B cell (primary cell): ENCODE data around the gene ZNF346. TPM values are rescaled to one million over a fixed set of nuclear protein-coding genes. Genes with fewer than 3 reads are reported as not detected.
A peak's percentile ranks its signal among the peaks of the same experiment; 100 is the strongest.
"Not testable (repeated sequence)": the region's sequence is repeated elsewhere in the genome, so short reads cannot be mapped to it uniquely, and the experiment has no call there.

ENCODE experiments used
- ATAC-seq: fragments of 200-7000 bp; cut with Tn5 transposase; one replicate; pipeline ENCODE4 v1.10.0; 2021; ENCODE audit warnings: low read depth, mild to moderate bottlenecking, moderate number of reproducible peaks, moderate library complexity
- CTCF ChIA-PET: fragments of 350-600 bp; sonication (Branson Sonifier 250); formaldehyde crosslinking; loops from one replicate; lab custom pipeline; 2021; ENCODE audit warnings: antibody characterized with exemption, inconsistent platforms; lab: Charles Lee
- POLR2A ChIA-PET: fragments of 350-600 bp; sonication (Branson Sonifier 250); formaldehyde crosslinking; loops from one replicate; lab custom pipeline; 2021; ENCODE audit warnings: antibody characterized with exemption; lab: Charles Lee
- DNase-seq: peaks from one replicate; pipeline ENCODE4 v3.0.0; 2013
- H2AFZ ChIP-seq: 2 replicates; pipeline ENCODE4 v1.6.1; 2012; ENCODE audit warnings: mild to moderate bottlenecking, low read depth, low read length; ENCODE audit not compliant: insufficient read depth, poor library complexity, severe bottlenecking
- H3K27ac ChIP-seq, 2 donors: 1 replicate in 1 of 2; 2 replicates in 1 of 2; pipeline ENCODE4 v1.5.1; 2012 to 2013; ENCODE audit warnings: low read length in 2 of 2, mild to moderate bottlenecking in 2 of 2, moderate library complexity in 1 of 2
- H3K27me3 ChIP-seq, 4 experiments: fragments of 200-600 bp in 1 of 4; sonication (generic) in 1 of 4; replicated peaks in 1 of 4; 1 replicate in 2 of 4; 2 replicates in 2 of 4; pipeline versions ENCODE4 v1.6.1 to v1.7.0; 2013 to 2016; ENCODE audit warnings: low read length in 3 of 4, mild to moderate bottlenecking in 2 of 4, mixed read lengths in 1 of 4, moderate library complexity in 1 of 4; ENCODE audit not compliant: insufficient read depth in 4 of 4, control insufficient read depth in 3 of 4; ENCODE audit errors: control extremely low read depth in 1 of 4
- H3K36me3 ChIP-seq, 2 experiments: replicated peaks in 1 of 2; 1 replicate in 1 of 2; 2 replicates in 1 of 2; pipeline versions ENCODE4 v1.6.1 to v1.7.1; 2013; ENCODE audit warnings: low read length in 1 of 2; ENCODE audit not compliant: insufficient read depth in 2 of 2, control insufficient read depth in 1 of 2; ENCODE audit errors: control extremely low read depth in 1 of 2, extremely low read depth in 1 of 2
- H3K4me1 ChIP-seq, 2 donors: fragments of 200-600 bp in 1 of 2; sonication (generic) in 1 of 2; 1 replicate in 1 of 2; 2 replicates in 1 of 2; pipeline versions ENCODE4 v1.5.1 to v1.6.1; 2013 to 2017; ENCODE audit warnings: low read length in 2 of 2; ENCODE audit not compliant: control insufficient read depth in 2 of 2, insufficient read depth in 2 of 2
- H3K4me2 ChIP-seq: replicated peaks from 2 replicates; pipeline ENCODE3; 2012; ENCODE audit warnings: mild to moderate bottlenecking, low read depth, low read length; ENCODE audit not compliant: poor library complexity, severe bottlenecking
- H3K4me3 ChIP-seq, 5 experiments: fragments of 200-600 bp in 1 of 5; sonication (generic) in 1 of 5; 1 replicate in 3 of 5; 2 replicates in 2 of 5; pipeline versions ENCODE4 v1.5.1 to v1.7.0; 2011 to 2016; ENCODE audit warnings: low read length in 4 of 5, mild to moderate bottlenecking in 4 of 5, low read depth in 2 of 5, control low read depth in 1 of 5, moderate library complexity in 1 of 5; ENCODE audit not compliant: insufficient read depth in 1 of 5; ENCODE audit errors: control extremely low read depth in 1 of 5, extremely low read depth in 1 of 5
- H3K79me2 ChIP-seq: fragments of 200-600 bp; sonication (generic); one replicate; pipeline ENCODE4 v1.6.0; 2016; ENCODE audit warnings: low read length; ENCODE audit not compliant: control insufficient read depth, insufficient read depth
- H3K9ac ChIP-seq: fragments of 200-600 bp; sonication (generic); 2 replicates; pipeline ENCODE4 v1.6.1; 2017; ENCODE audit warnings: mild to moderate bottlenecking, low read length, moderate library complexity
- H3K9me3 ChIP-seq, 3 donors: one replicate each; pipeline versions ENCODE4 v1.6.1 to v1.7.1; 2013; ENCODE audit warnings: low read length in 2 of 3; ENCODE audit not compliant: control insufficient read depth in 2 of 3, insufficient read depth in 1 of 3; ENCODE audit errors: control extremely low read depth in 1 of 3
- H4K20me1 ChIP-seq: 2 replicates; pipeline ENCODE4 v1.6.0; 2012; ENCODE audit warnings: mild to moderate bottlenecking, low read length; ENCODE audit not compliant: insufficient read depth, control insufficient read depth, poor library complexity, severe bottlenecking
- H3K27ac Mint-ChIP-seq: one replicate; pipeline ENCODE4 v1.8.0; 2021; ENCODE audit warnings: mixed read lengths
- H3K27me3 Mint-ChIP-seq: one replicate; pipeline ENCODE4 v1.8.0; 2021; ENCODE audit warnings: mixed read lengths
- H3K4me1 Mint-ChIP-seq: one replicate; pipeline ENCODE4 v1.8.0; 2021; ENCODE audit warnings: mixed read lengths
- H3K4me3 Mint-ChIP-seq: one replicate; pipeline ENCODE4 v1.8.0; 2021; ENCODE audit warnings: mixed read lengths
- H3K9me3 Mint-ChIP-seq: one replicate; pipeline ENCODE4 v1.8.0; 2022; ENCODE audit warnings: mixed read lengths; ENCODE audit not compliant: insufficient read depth
- CTCF ChIP-seq: fragments of 200-600 bp; IDR thresholded peaks from one replicate; pipeline ENCODE4 v1.8.0; 2022; ENCODE audit warnings: antibody characterized with exemption, mild to moderate bottlenecking
- EZH2 ChIP-seq: IDR thresholded peaks from 2 replicates; pipeline ENCODE4 v1.6.1; 2012; ENCODE audit warnings: borderline replicate concordance, low read depth, mild to moderate bottlenecking, moderate library complexity, low read length; ENCODE audit not compliant: insufficient read depth, poor library complexity, severe bottlenecking
- WGBS: methylation state at CpG from one replicate; pipeline ENCODE4 v1.1.5; 2013; ENCODE audit warnings: missing lambda C conversion rate; ENCODE audit not compliant: insufficient coverage; 5-methylcytosine and 5-hydroxymethylcytosine counted together
- intact Hi-C: fragments of 100-400 bp; cut with micrococcal nuclease; formaldehyde crosslinking; loops from one replicate; pipeline ENCODE4 v1.10.0; 2022
- polyA plus RNA-seq: library from polyadenylated mRNA; depleted of rRNA; stranded (reverse); fragments of >200 nt; gene quantifications from 2 replicates; pipeline ENCODE4 v1.2.3, GENCODE V29; 2012
- total RNA-seq, 2 donors: library from RNA; stranded (reverse); fragments of 120-200 nt in 1 of 2; gene quantifications; 1 replicate in 1 of 2; 2 replicates in 1 of 2; pipeline versions ENCODE4 v1.2.3 to v1.2.4, GENCODE V29; 2013 to 2022

The ZNF346 gene
- total and polyA plus RNA-seq, 2 donors (not counting 1 experiment from before 2014, with no cell fraction given) = 20.2 to 38.4 TPM

- POLR2A ChIA-PET = no interaction called here
- 100% methylated on average over 2 of the region's 3 CpGs for WGBS
These were observed 42.8 kb upstream of the ZNF346 start for GRCh38 chr5:176979669-176980068.

GRCh38 chr5:176980818-176981217 lies 41.7 kb upstream of the ZNF346 start:
- ATAC-seq (no peak), DNase-seq (no peak)
- CTCF ChIA-PET = interaction anchor here (1.9 kb wide), 1 partner anchor 23 kb away, joined by 4 read pairs; no protein-coding TSS in a partner anchor
- Histone ChIP-seq H3K36me3 (peaks cover 10 to 38% of the 10 kb centered on the region in 2 experiments), H3K4me2 (no peak overlapping the region), H3K9ac (no peak overlapping the region), H3K9me3 (peaks cover 0 to 4% (median 0%) of the 10 kb centered on the region in 3 donors), H3K79me2 (peaks cover 76% of the 10 kb centered on the region), H3K4me3 (no peak overlapping the region), H3K27ac (no peak overlapping the region), H4K20me1 (no peaks in the 10 kb centered on the region), H3K4me1 (peaks cover 6 to 14% of the 10 kb centered on the region in 2 donors), H3K27me3 (no peaks in the 10 kb centered on the region), H2AFZ (no peak overlapping the region)
- no CpG with 5 or more reads among the region's 7 CpGs for WGBS
- H3K4me1 Mint-ChIP-seq = peaks cover 17% of the 10 kb centered on the region
- H3K27ac Mint-ChIP-seq = no peak overlapping the region
- no peak overlapping the region for H3K4me3 Mint-ChIP-seq
- intact Hi-C loops = no loop called here
- H3K27me3 Mint-ChIP-seq = no peaks in the 10 kb centered on the region
- POLR2A ChIA-PET = no interaction called here
- H3K9me3 Mint-ChIP-seq = no peaks in the 10 kb centered on the region
- TF ChIP-seq EZH2 (no peak), CTCF (no peak)

More at GRCh38 chr5:176979669-176980068, 42.8 kb upstream of the ZNF346 start:
- Mint-ChIP-seq H3K27ac (no peak overlapping the region), H3K27me3 (no peaks in the 10 kb centered on the region), H3K4me3 (no peak overlapping the region), H3K4me1 (peaks cover 9% of the 10 kb centered on the region), H3K9me3 (no peaks in the 10 kb centered on the region)
- DNase-seq (no peak), ATAC-seq (no peak)
- Histone ChIP-seq H4K20me1 (no peaks in the 10 kb centered on the region), H3K36me3 (peaks cover 10 to 42% of the 10 kb centered on the region in 2 experiments), H3K4me3 (no peak overlapping the region), H3K9ac (no peak overlapping the region), H3K27ac (no peak overlapping the region), H3K79me2 (peaks cover 75% of the 10 kb centered on the region), H3K4me2 (no peak overlapping the region), H3K4me1 (peaks cover 0 to 3% of the 10 kb centered on the region in 2 donors), H3K9me3 (peaks cover 0 to 4% (median 0%) of the 10 kb centered on the region in 3 donors), H2AFZ (no peak overlapping the region), H3K27me3 (no peaks in the 10 kb centered on the region)
- intact Hi-C loops = no loop called here
- CTCF ChIA-PET = interaction anchor here (0.6 kb wide), 1 partner anchor 25 kb away, joined by 3 read pairs; no protein-coding TSS in a partner anchor
- TF ChIP-seq EZH2 (no peak), CTCF (no peak)

- H3K9ac ChIP-seq, H2AFZ ChIP-seq, intact Hi-C loops, H3K4me3 ChIP-seq, CTCF ChIA-PET, H3K27me3 Mint-ChIP-seq, H4K20me1 ChIP-seq, POLR2A ChIA-PET, H3K4me3 Mint-ChIP-seq, ATAC-seq, H3K4me2 ChIP-seq, H3K27ac ChIP-seq, H3K27me3 ChIP-seq, DNase-seq, H3K9me3 ChIP-seq, H3K9me3 Mint-ChIP-seq: not testable (repeated sequence)
- Histone ChIP-seq H3K4me1 (peaks cover 29 to 36% of the 10 kb centered on the region in 2 donors), H3K36me3 (peaks cover 10 to 38% of the 10 kb centered on the region in 2 experiments), H3K79me2 (peaks cover 82% of the 10 kb centered on the region)
- Mint-ChIP-seq H3K4me1 (peaks cover 32% of the 10 kb centered on the region), H3K27ac (peak overlapping the region; percentile 10)
- WGBS = 81% methylated on average over 6 of the region's 13 CpGs
These were observed 39.4 kb upstream of the ZNF346 start for GRCh38 chr5:176983112-176983511.
